SK-N-SH treated with all-trans-retinoic acid at 6 μM for 48 hours (cell line): ENCODE data around the gene RAB8B.

Experiments
- ATAC-seq: fragments of 200-7000 bp; cut with Tn5 transposase; 3 replicates; pipeline ENCODE4 v1.9.1; 2020; ENCODE audit warnings: mild to moderate bottlenecking, moderate library complexity
- CREB5 ChIP-seq: fragments of 250-450 bp; sonication (Bioruptor Pico); IDR thresholded peaks from 2 replicates; pipeline ENCODE4 v1.5.1; 2020; ENCODE audit warnings: low read depth, mild to moderate bottlenecking, moderate library complexity
- CSDC2 ChIP-seq: fragments of 250-450 bp; sonication (Bioruptor Pico); IDR thresholded peaks from 2 replicates; pipeline ENCODE4 v1.5.0; 2020; ENCODE audit warnings: mild to moderate bottlenecking, moderate library complexity
- ESRRG ChIP-seq: fragments of 250-450 bp; sonication (Bioruptor Pico); IDR thresholded peaks from 2 replicates; pipeline ENCODE4 v1.6.1; 2021; ENCODE audit warnings: mild to moderate bottlenecking
- GLIS3 ChIP-seq: fragments of 250-450 bp; sonication (Bioruptor Pico); IDR thresholded peaks from 2 replicates; pipeline ENCODE4 v1.5.0; 2020; ENCODE audit warnings: mild to moderate bottlenecking, moderate library complexity
- ISL1 ChIP-seq: fragments of 250-450 bp; sonication (Bioruptor Pico); IDR thresholded peaks from 2 replicates; pipeline ENCODE4 v2.1.2; 2022; ENCODE audit warnings: mild to moderate bottlenecking, moderate library complexity
- OSR1 ChIP-seq: fragments of 250-450 bp; sonication (Bioruptor Pico); IDR thresholded peaks from 2 replicates; pipeline ENCODE4 v1.8.0; 2022; ENCODE audit warnings: moderate library complexity, mild to moderate bottlenecking, inconsistent platforms
- PATZ1 ChIP-seq: fragments of 250-450 bp; sonication (Bioruptor Pico); IDR thresholded peaks from 2 replicates; pipeline ENCODE4 v1.8.0; 2020; ENCODE audit warnings: mild to moderate bottlenecking, moderate library complexity, borderline replicate concordance
- POU6F1 ChIP-seq: fragments of 250-450 bp; sonication (Bioruptor Pico); IDR thresholded peaks from 2 replicates; pipeline ENCODE4 v1.8.0; 2021; ENCODE audit warnings: low read depth, mild to moderate bottlenecking, moderate library complexity, borderline replicate concordance
- PPARA ChIP-seq: fragments of 250-450 bp; sonication (Bioruptor Pico); IDR thresholded peaks from 2 replicates; pipeline ENCODE4 v1.5.0; 2020; ENCODE audit warnings: mild to moderate bottlenecking, borderline replicate concordance
- RARB ChIP-seq: fragments of 250-450 bp; sonication (Bioruptor Pico); IDR thresholded peaks from 2 replicates; pipeline ENCODE4 v1.8.0; 2021; ENCODE audit warnings: mild to moderate bottlenecking, moderate library complexity
- SNAI2 ChIP-seq: fragments of 250-450 bp; sonication (Bioruptor Pico); IDR thresholded peaks from 2 replicates; pipeline ENCODE4 v1.5.0; 2020; ENCODE audit warnings: mild to moderate bottlenecking, moderate library complexity
- TCF4 ChIP-seq: fragments of 250-450 bp; sonication (Bioruptor Pico); IDR thresholded peaks from 2 replicates; pipeline ENCODE4 v1.8.0; 2021; ENCODE audit warnings: mild to moderate bottlenecking, moderate library complexity, borderline replicate concordance
- TOX ChIP-seq: fragments of 250-450 bp; sonication (Bioruptor Pico); IDR thresholded peaks from 2 replicates; pipeline ENCODE4 v1.8.0; 2021; ENCODE audit warnings: mild to moderate bottlenecking, moderate library complexity, borderline replicate concordance
- TSHZ2 ChIP-seq: fragments of 250-450 bp; sonication (Bioruptor Pico); IDR thresholded peaks from 2 replicates; pipeline ENCODE4 v1.5.0; 2020; ENCODE audit warnings: mild to moderate bottlenecking, moderate library complexity
- ZFP30 ChIP-seq: fragments of 450-650 bp; formaldehyde crosslinking; IDR thresholded peaks from 2 replicates; pipeline ENCODE4 v1.5.0; 2022; ENCODE audit warnings: mild to moderate bottlenecking, moderate library complexity
- ZNF565 ChIP-seq: fragments of 450-650 bp; formaldehyde crosslinking; conservative IDR thresholded peaks from 2 replicates; pipeline ENCODE4 v1.5.0; 2020; ENCODE audit warnings: low read depth, mild to moderate bottlenecking, moderate library complexity
- ZNF70 ChIP-seq: fragments of 450-650 bp; formaldehyde crosslinking; IDR thresholded peaks from 2 replicates; pipeline ENCODE4 v1.5.0; 2020; ENCODE audit warnings: mild to moderate bottlenecking, moderate library complexity
- ZNF8 ChIP-seq: fragments of 450-650 bp; formaldehyde crosslinking; IDR thresholded peaks from 2 replicates; pipeline ENCODE4 v1.5.0; 2020; ENCODE audit warnings: mild to moderate bottlenecking, moderate library complexity

Gene RAB8B

GRCh38 chr15:63313825-63314224 lies 124.4 kb downstream of the RAB8B start:
- ATAC-seq: no peak; the same call in 2 of the 3 replicates
- TF ChIP-seq ZNF70 (CRISPR knock-in tag): no peak
- TF ChIP-seq TSHZ2 (CRISPR knock-in tag): 0 out of 2 replicates have a peak, but pooled peaks have one; percentile 42
- peak; percentile 52; the same call in 1 of the 2 replicates for TF ChIP-seq TCF4

- TF ChIP-seq TOX (no peak), ZNF565 (no peak), OSR1 (CRISPR knock-in tag) (no peak), CREB5 (CRISPR knock-in tag) (no peak), GLIS3 (CRISPR knock-in tag) (no peak), ZNF8 (CRISPR knock-in tag) (no peak), ISL1 (CRISPR knock-in tag) (no peak), ESRRG (no peak), TCF4 (no peak), RARB (CRISPR knock-in tag) (no peak), PPARA (CRISPR knock-in tag) (no peak), SNAI2 (CRISPR knock-in tag) (no peak), ZNF70 (CRISPR knock-in tag) (no peak), TSHZ2 (CRISPR knock-in tag) (no peak), ZFP30 (CRISPR knock-in tag) (no peak), PATZ1 (CRISPR knock-in tag) (no peak), POU6F1 (CRISPR knock-in tag) (no peak), CSDC2 (CRISPR knock-in tag) (no peak)
Measured at GRCh38 chr15:63314409-63314808, 125.0 kb downstream of the RAB8B start.

More at GRCh38 chr15:63314409-63314808, 125.0 kb downstream of the RAB8B start:
- no peak for ATAC-seq
